Right lobe of liver (tissue), 4 donors: ENCODE measurements around the gene ANP32A.

Experiments used
- CTCF ChIP-seq, 4 donors: fragments of 200-600 bp in 3 of 4; fragments of 450-650 bp in 1 of 4; IDR thresholded peaks; one replicate each; pipeline versions ENCODE4 v1.5.1 to v1.8.0; 2016 to 2022; ENCODE audit warnings: antibody characterized with exemption in 4 of 4, mild to moderate bottlenecking in 2 of 4
- POLR2A ChIP-seq: fragments of 450-650 bp; IDR thresholded peaks from one replicate; pipeline ENCODE4 v1.6.1; 2017; ENCODE audit warnings: antibody characterized with exemption, mild to moderate bottlenecking
- donor health status: DM: no; HTN: no; CAD: no.
- donor health status: DM: no; HTN: no; CAD: no.
- donor health status: DM: no; HTN: yes; CAD: no.

- no peak for TF ChIP-seq CTCF (IDR thresholded peaks at IDR 0.05)
- TF ChIP-seq POLR2A = no peak
These were observed 18.3 kb downstream of the ANP32A start for GRCh38 chr15:68802373-68802772.
